ENCODE data around the gene USP9X. TPM values are rescaled to one million over a fixed set of nuclear protein-coding genes. Genes with fewer than 3 reads are reported as not detected.

The USP9X gene
- total and polyA plus RNA-seq, 8 donors: 55.6 to 86.0 (median 62.7) TPM

GRCh38 chrX:41153448-41153847 is 68.2 kb downstream of the USP9X start:
- Histone ChIP-seq H3K36me3 (peaks cover 0 to 57% of the 10 kb centered on the region in 2 donors), H3K27ac (no peak overlapping the region), H3K9me3 (no peaks in the 10 kb centered on the region), H3K4me1 (no peaks in the 10 kb centered on the region), H3K4me3 (no peak overlapping the region), H3K27me3 (no peaks in the 10 kb centered on the region)
- TF ChIP-seq CTCF (IDR thresholded peaks at IDR 0.05): no peak
- ATAC-seq: peak; percentile 22
- intact Hi-C loops (cut with DNase I): no loop called here
- peak in 1 of 4 donors; percentile 7 for DNase-seq

- ATAC-seq: no peak
- Histone ChIP-seq H3K27me3 (no peaks in the 10 kb centered on the region), H3K27ac (no peak overlapping the region), H3K4me1 (no peaks in the 10 kb centered on the region), H3K9me3 (no peaks in the 10 kb centered on the region), H3K4me3 (no peak overlapping the region), H3K36me3 (peaks cover 0 to 54% of the 10 kb centered on the region in 2 donors)
- no peak for TF ChIP-seq CTCF (IDR thresholded peaks at IDR 0.05)
- intact Hi-C loops (cut with DNase I): no loop called here
- DNase-seq: no peak
Observed at GRCh38 chrX:41153957-41154356, 68.7 kb downstream of the USP9X start.

GRCh38 chrX:41164449-41164848 is 79.2 kb downstream of the USP9X start:
- Histone ChIP-seq H3K4me3 (no peak overlapping the region), H3K27ac (no peak overlapping the region), H3K4me1 (no peaks in the 10 kb centered on the region), H3K36me3 (peaks cover 0 to 17% of the 10 kb centered on the region in 2 donors), H3K9me3 (no peaks in the 10 kb centered on the region), H3K27me3 (no peaks in the 10 kb centered on the region)
- ATAC-seq: no peak
- intact Hi-C loops (cut with DNase I): no loop called here
- peak in 1 of 4 donors; percentile 6 for DNase-seq
- no peak for TF ChIP-seq CTCF (IDR thresholded peaks at IDR 0.05)

- ATAC-seq: no peak
- peaks cover 0 to 49% of the 10 kb centered on the region in 2 donors for H3K36me3 ChIP-seq
- no peak for TF ChIP-seq CTCF (IDR thresholded peaks at IDR 0.05)
- H3K27me3 ChIP-seq: no peaks in the 10 kb centered on the region
- no peak overlapping the region for H3K27ac ChIP-seq
- H3K4me1 ChIP-seq: no peaks in the 10 kb centered on the region
- no peaks in the 10 kb centered on the region for H3K9me3 ChIP-seq
- intact Hi-C loops (cut with DNase I): no loop called here
- no peak overlapping the region for H3K4me3 ChIP-seq
- DNase-seq: no peak
Observed at GRCh38 chrX:41167888-41168287, 82.6 kb downstream of the USP9X start.

- no peak for TF ChIP-seq CTCF (IDR thresholded peaks at IDR 0.05)
- ATAC-seq (no peak), DNase-seq (no peak)
- H3K4me3 ChIP-seq: no peak overlapping the region
- H3K4me1 ChIP-seq: peaks cover 0 to 8% of the 10 kb centered on the region in 2 donors
- intact Hi-C loops (cut with DNase I): no loop called here
- H3K9me3 ChIP-seq: no peaks in the 10 kb centered on the region
- H3K36me3 ChIP-seq: peaks cover 0 to 39% of the 10 kb centered on the region in 2 donors
- no peak overlapping the region for H3K27ac ChIP-seq
- no peaks in the 10 kb centered on the region for H3K27me3 ChIP-seq
Observed at GRCh38 chrX:41176263-41176662, 91.0 kb downstream of the USP9X start.
